ENCODE measurements around the gene NEK10. TPM values are rescaled to one million over a fixed set of nuclear protein-coding genes. Genes with fewer than 3 reads are reported as not detected.

The NEK10 gene
- total and polyA plus RNA-seq, 9 of the 15 experiments (the other 6 are each of a cell fraction or from before 2014, with no cell fraction given): 0.07 TPM; not detected in 8

- TF ChIP-seq MGA (IDR thresholded peaks at IDR 0.05) (no peak), ZNF224 (CRISPR knock-in tag; IDR thresholded peaks at IDR 0.05) (no peak), KAT7 (CRISPR knock-in tag; IDR thresholded peaks at IDR 0.05; ENCODE audit: borderline replicate concordance) (no peak), CLOCK (CRISPR knock-in tag; IDR thresholded peaks at IDR 0.05; ENCODE audit: borderline replicate concordance) (no peak), E2F1 (CRISPR knock-in tag; IDR thresholded peaks at IDR 0.05) (no peak), ILF3 (IDR thresholded peaks at IDR 0.05; ENCODE audit: borderline replicate concordance) (no peak), ILK (tag; IDR thresholded peaks at IDR 0.05; ENCODE audit: borderline replicate concordance, low read depth) (no peak), SRF (CRISPR knock-in tag; IDR thresholded peaks at IDR 0.05) (no peak)
Measured at GRCh38 chr3:27074914-27075313, 294.3 kb downstream of the NEK10 start (continued).
